PFSK-1 (cell line): ENCODE measurements around the gene VAPA.

Experiments
- POLR2AphosphoS5 ChIP-seq: IDR thresholded peaks from 2 replicates; pipeline ENCODE4 v1.6.1; 2012; ENCODE audit warnings: low read depth, mild to moderate bottlenecking, control low read depth, low read length, moderate library complexity
- REST ChIP-seq, 2 experiments: IDR thresholded peaks; 2 replicates each; pipeline versions ENCODE4 v1.6.1 to v1.8.0; 2011 to 2012; ENCODE audit warnings: low read depth in 2 of 2, low read length in 2 of 2, control low read depth in 1 of 2, inconsistent platforms in 1 of 2, mild to moderate bottlenecking in 1 of 2, moderate library complexity in 1 of 2; ENCODE audit not compliant: insufficient read depth in 1 of 2
- TAF1 ChIP-seq: IDR thresholded peaks from 2 replicates; pipeline ENCODE4 v1.6.1; 2012; ENCODE audit warnings: low read length, control low read depth, borderline replicate concordance; ENCODE audit not compliant: insufficient read depth

GRCh38 chr18:9897129-9897528 is 16.7 kb upstream of the VAPA start:
- no peak for TF ChIP-seq REST (IDR thresholded peaks at IDR 0.05; ENCODE audit: insufficient read depth in 1 of 2, low read depth in 2 of 2, low read length in 2 of 2)
- no peak for TF ChIP-seq POLR2AphosphoS5
- no peak for TF ChIP-seq TAF1
